ENCODE results near the gene COX5A. TPM values are rescaled to one million over a fixed set of nuclear protein-coding genes. Genes with fewer than 3 reads are reported as not detected.

Gene COX5A
- total RNA-seq, 4 donors from 2014 or later = 59.4 to 326 (median 195) TPM

DNA sequence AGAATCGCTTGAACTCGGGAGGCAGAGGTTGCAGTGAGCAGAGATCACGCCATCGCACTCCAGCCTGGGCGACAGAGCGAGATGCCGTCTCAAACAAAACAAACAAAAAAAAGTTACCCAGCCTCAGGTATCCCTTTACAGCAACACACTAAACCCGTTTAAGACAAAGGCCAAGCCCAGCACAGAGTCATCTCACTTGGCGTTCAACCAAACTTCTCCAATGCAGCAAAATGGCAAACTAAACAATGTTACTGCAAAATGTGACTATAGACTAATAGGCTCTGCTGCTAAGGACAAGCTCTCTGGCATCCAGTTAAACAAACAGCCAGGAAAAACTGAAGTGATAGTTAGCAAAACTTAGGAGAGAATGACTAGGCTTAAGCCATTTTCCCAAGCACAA is 24.8 kb downstream of the COX5A start:
- H3K4me1 ChIP-seq = no peaks in the 10 kb centered on the region
- no peak for TF ChIP-seq POLR2A (IDR thresholded peaks at IDR 0.05)
- TF ChIP-seq, protein P1, sequence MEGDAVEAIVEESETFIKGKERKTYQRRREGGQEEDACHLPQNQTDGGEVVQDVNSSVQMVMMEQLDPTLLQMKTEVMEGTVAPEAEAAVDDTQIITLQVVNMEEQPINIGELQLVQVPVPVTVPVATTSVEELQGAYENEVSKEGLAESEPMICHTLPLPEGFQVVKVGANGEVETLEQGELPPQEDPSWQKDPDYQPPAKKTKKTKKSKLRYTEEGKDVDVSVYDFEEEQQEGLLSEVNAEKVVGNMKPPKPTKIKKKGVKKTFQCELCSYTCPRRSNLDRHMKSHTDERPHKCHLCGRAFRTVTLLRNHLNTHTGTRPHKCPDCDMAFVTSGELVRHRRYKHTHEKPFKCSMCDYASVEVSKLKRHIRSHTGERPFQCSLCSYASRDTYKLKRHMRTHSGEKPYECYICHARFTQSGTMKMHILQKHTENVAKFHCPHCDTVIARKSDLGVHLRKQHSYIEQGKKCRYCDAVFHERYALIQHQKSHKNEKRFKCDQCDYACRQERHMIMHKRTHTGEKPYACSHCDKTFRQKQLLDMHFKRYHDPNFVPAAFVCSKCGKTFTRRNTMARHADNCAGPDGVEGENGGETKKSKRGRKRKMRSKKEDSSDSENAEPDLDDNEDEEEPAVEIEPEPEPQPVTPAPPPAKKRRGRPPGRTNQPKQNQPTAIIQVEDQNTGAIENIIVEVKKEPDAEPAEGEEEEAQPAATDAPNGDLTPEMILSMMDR (IDR thresholded peaks at IDR 0.05) = no peak
- no peak overlapping the region for H3K27ac ChIP-seq
- H3K27me3 ChIP-seq = no peaks in the 10 kb centered on the region
- peaks cover 0 to 80% (median 5%) of the 10 kb centered on the region in 3 donors for H3K36me3 ChIP-seq
- no peak for DNase-seq
- H3K4me3 ChIP-seq = no peak overlapping the region
- H3K9me3 ChIP-seq = no peaks in the 10 kb centered on the region

DNA sequence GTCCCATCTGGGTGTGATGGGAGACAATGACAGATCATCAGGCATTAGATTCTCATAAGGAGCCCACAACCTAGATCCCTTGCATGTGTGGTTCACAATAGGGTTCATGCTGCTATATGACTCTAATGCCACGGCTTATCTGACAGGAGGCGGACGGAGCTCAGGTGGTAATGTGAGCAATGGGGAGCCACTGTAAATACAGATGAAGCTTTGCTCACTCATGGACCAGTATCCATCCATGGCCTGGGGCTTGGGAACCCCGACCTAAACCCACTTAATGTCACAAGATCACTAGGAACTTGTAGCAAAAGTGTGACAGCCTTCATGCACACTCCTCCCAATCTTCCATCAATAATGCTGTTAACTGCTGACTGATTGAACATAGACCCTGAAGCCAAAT is 29.2 kb downstream of the COX5A start:
- no peak for DNase-seq
- TF ChIP-seq, protein P1 (IDR thresholded peaks at IDR 0.05) = no peak
- TF ChIP-seq POLR2A (IDR thresholded peaks at IDR 0.05) = no peak
- H3K27me3 ChIP-seq = no peaks in the 10 kb centered on the region
- peaks cover 0 to 49% (median 0%) of the 10 kb centered on the region in 3 donors for H3K36me3 ChIP-seq
- H3K4me1 ChIP-seq = peaks cover 4 to 16% (median 10%) of the 10 kb centered on the region in 4 donors
- no peak overlapping the region for H3K27ac ChIP-seq
- H3K9me3 ChIP-seq = no peaks in the 10 kb centered on the region
- H3K4me3 ChIP-seq = no peak overlapping the region

DNA sequence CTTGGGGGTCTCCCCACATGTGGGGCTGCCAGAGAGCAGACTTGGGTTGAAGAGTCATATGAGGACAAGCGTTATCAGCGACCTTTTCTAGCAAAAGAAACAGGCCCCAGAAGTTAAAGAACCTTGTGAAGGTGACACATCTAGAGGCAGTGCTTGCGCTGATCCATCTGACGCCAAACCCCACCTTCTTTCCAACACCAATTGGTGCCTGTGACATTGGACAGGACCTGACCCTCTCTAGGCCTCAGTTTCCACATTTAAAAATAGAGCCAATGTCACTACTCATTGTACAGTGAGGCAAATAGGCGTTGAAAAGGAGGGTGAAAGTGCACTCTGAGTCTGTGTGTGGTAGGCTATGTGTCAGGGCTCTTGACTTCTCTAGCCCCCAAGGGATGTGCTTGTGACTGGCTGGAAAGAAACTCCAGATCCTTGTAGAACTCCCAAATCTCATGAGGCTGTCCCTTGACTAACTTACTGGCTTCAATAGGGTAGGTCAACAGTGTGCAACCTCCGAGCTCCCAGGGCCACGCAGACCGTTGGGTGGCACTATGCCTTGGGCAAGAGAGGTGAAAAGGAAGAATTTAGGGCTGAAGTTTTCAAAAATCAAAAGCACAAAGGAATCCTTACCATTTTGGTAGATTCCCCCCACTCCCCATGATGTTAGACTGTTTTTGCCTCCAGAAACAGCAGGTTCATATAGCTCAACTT is 30.6 kb downstream of the COX5A start:
- Histone ChIP-seq H3K4me1 (peaks cover 4 to 16% (median 10%) of the 10 kb centered on the region in 4 donors), H3K9me3 (no peaks in the 10 kb centered on the region), H3K27ac (peak overlapping the region; percentile 91 to 94 (median 92)), H3K4me3 (peak overlapping the region; percentile 78 to 95 (median 86)), H3K27me3 (no peaks in the 10 kb centered on the region), H3K36me3 (peaks cover 0 to 47% (median 0%) of the 10 kb centered on the region in 3 donors)
- no peak for TF ChIP-seq POLR2A (IDR thresholded peaks at IDR 0.05)
- TF ChIP-seq, protein P1 (IDR thresholded peaks at IDR 0.05) = no peak
- peak in 1 of 3 donors; percentile 22 for DNase-seq

DNA sequence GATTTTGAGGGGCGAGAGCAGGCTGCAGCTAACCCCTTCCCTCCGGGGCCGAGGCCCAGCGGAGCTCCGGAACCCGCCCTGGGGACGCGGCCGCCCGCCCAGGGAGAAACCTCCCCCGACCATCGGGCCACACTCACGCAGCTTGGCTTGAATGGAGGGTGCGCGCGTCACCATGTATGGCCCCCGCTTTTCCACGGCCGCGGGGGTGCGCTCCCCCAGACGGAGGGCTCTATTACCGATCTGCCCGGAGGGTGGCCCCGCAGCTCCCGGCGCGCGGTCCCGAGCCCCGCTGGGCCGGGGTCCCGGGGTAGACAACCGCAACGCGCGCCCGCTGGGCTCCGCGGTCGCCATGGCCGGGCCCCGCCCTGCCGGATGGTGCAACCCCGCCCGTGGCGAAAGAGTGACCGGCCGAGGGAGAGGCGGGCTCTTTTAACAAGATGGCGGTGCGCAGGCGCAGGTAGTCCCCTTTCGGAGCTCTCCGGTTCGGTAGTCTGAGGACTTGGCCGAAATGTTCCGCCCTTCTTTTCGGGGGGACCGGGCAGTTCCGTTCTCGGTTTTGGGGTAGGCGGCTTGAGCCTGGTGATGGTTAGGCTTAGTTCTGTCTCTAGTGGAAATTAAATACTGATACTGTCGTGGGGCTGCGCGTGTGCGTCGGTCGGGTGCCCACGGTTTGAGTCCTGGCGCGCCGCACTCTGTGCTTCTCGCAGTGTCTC is 31.3 kb downstream of the COX5A start, which contains the start of gene FAM219B:
FAM219B (minus strand) TSS at position 402 of the 713 bp plus-strand sequence; CDS start at position 351, 51 bp downstream.
- Histone ChIP-seq H3K9me3 (no peaks in the 10 kb centered on the region), H3K27me3 (no peaks in the 10 kb centered on the region), H3K36me3 (peaks cover 0 to 45% (median 0%) of the 10 kb centered on the region in 3 donors), H3K27ac (peak within 1 kb of the TSS; percentile 91 to 94 (median 92)), H3K4me3 (peak within 1 kb of the TSS; percentile 78 to 95 (median 86)), H3K4me1 (peaks cover 4 to 16% (median 10%) of the 10 kb centered on the region in 4 donors)
- peak; percentile 87 to 96 (median 93) for DNase-seq
- TF ChIP-seq POLR2A (IDR thresholded peaks at IDR 0.05) = peak; percentile 67 to 76
- TF ChIP-seq, protein P1 (IDR thresholded peaks at IDR 0.05) = peak in 1 of 6 experiments; percentile 7

DNA sequence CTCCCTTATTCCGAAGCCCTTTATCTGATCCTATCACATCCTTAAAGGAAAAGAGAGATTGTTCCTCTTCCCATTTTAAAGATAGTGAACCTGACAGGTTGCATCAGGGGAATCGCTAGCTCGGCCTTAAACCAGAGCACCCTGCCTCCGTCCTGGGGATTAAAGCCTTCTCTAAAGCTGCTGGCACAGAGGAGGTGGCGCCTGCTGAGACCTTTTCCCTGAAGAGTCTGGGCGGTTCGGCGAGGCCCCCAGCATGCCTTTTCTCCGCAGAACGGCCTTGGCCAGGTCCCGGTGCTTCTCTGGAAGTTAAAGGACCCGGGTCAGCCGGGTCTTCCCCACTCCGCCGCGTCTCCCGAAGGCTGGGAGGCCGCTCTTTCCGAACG is 31.8 kb downstream of the COX5A start:
- H3K9me3 ChIP-seq = no peaks in the 10 kb centered on the region
- H3K4me3 ChIP-seq = peak overlapping the region; percentile 78 to 95 (median 86)
- H3K27me3 ChIP-seq = no peaks in the 10 kb centered on the region
- peak in 2 of 3 donors; percentile 27 to 63 for DNase-seq
- H3K4me1 ChIP-seq = peaks cover 4 to 16% (median 10%) of the 10 kb centered on the region in 4 donors
- peaks cover 0 to 43% (median 0%) of the 10 kb centered on the region in 3 donors for H3K36me3 ChIP-seq
- H3K27ac ChIP-seq = peak overlapping the region; percentile 91 to 94 (median 92)
- no peak for TF ChIP-seq POLR2A (IDR thresholded peaks at IDR 0.05)
- TF ChIP-seq, protein P1 (IDR thresholded peaks at IDR 0.05) = no peak
